Dendritic cell treated with granulocyte-macrophage colony-stimulating factor and Interleukin-4, amounts not matched to agents 40 ng/mL and 50 ng/mL, for 4 days (primary cell): ENCODE results near the gene BMP8A.
"Not testable (repeated sequence)": the region's sequence is repeated elsewhere in the genome, so short reads cannot be mapped to it uniquely, and the experiment has no call there.

Experiments
- H3K27ac Mint-ChIP-seq: one replicate; pipeline ENCODE4 v1.8.0; 2022; ENCODE audit warnings: mild to moderate bottlenecking, mixed read lengths
- H3K27me3 Mint-ChIP-seq: one replicate; pipeline ENCODE4 v1.8.0; 2022; ENCODE audit warnings: mild to moderate bottlenecking, mixed read lengths
- H3K36me3 Mint-ChIP-seq: one replicate; pipeline ENCODE4 v1.8.0; 2022; ENCODE audit warnings: low read depth, mixed read lengths
- H3K4me1 Mint-ChIP-seq: one replicate; pipeline ENCODE4 v1.8.0; 2022; ENCODE audit warnings: low read depth, mixed read lengths
- H3K4me3 Mint-ChIP-seq: one replicate; pipeline ENCODE4 v1.8.0; 2022; ENCODE audit warnings: mild to moderate bottlenecking, moderate library complexity, mixed read lengths
- H3K9me3 Mint-ChIP-seq: one replicate; pipeline ENCODE4 v1.8.0; 2022; ENCODE audit warnings: mixed read lengths
- intact Hi-C: fragments of 100-400 bp; cut with micrococcal nuclease; formaldehyde crosslinking; loops from one replicate; pipeline ENCODE4 v1.15.0; 2022

Gene BMP8A

GRCh38 chr1:39522221-39522620 is 30.8 kb downstream of the BMP8A start:
- H3K27ac Mint-ChIP-seq, H3K27me3 Mint-ChIP-seq, H3K4me3 Mint-ChIP-seq, intact Hi-C loops, H3K4me1 Mint-ChIP-seq, H3K9me3 Mint-ChIP-seq: not testable (repeated sequence)
- peaks cover 19% of the 10 kb centered on the region for H3K36me3 Mint-ChIP-seq

GRCh38 chr1:39522661-39523567 is 31.5 kb downstream of the BMP8A start:
- Mint-ChIP-seq H3K9me3 (no peaks in the 10 kb centered on the region), H3K27ac (no peak overlapping the region), H3K36me3 (peaks cover 26% of the 10 kb centered on the region), H3K27me3 (no peaks in the 10 kb centered on the region), H3K4me1 (no peaks in the 10 kb centered on the region), H3K4me3 (no peak overlapping the region)
- intact Hi-C loops = no loop called here

GRCh38 chr1:39524171-39524570 is 32.7 kb downstream of the BMP8A start:
- Mint-ChIP-seq H3K4me3 (no peak overlapping the region), H3K27ac (no peak overlapping the region), H3K27me3 (no peaks in the 10 kb centered on the region), H3K9me3 (no peaks in the 10 kb centered on the region), H3K36me3 (peaks cover 39% of the 10 kb centered on the region), H3K4me1 (no peaks in the 10 kb centered on the region)
- intact Hi-C loops = no loop called here

- Mint-ChIP-seq H3K27ac (no peak overlapping the region), H3K36me3 (peaks cover 45% of the 10 kb centered on the region), H3K4me3 (no peak overlapping the region), H3K27me3 (no peaks in the 10 kb centered on the region), H3K4me1 (peaks cover 2% of the 10 kb centered on the region), H3K9me3 (no peaks in the 10 kb centered on the region)
- intact Hi-C loops = no loop called here
Measured at GRCh38 chr1:39524591-39525365, 33.3 kb downstream of the BMP8A start.

GRCh38 chr1:39525366-39526165 is 34.1 kb downstream of the BMP8A start:
- intact Hi-C loops = no loop called here
- Mint-ChIP-seq H3K36me3 (peaks cover 53% of the 10 kb centered on the region), H3K9me3 (no peaks in the 10 kb centered on the region), H3K4me1 (peaks cover 9% of the 10 kb centered on the region), H3K27me3 (no peaks in the 10 kb centered on the region), H3K27ac (no peak overlapping the region), H3K4me3 (no peak overlapping the region)

GRCh38 chr1:39526466-39527189 is 35.2 kb downstream of the BMP8A start:
- Mint-ChIP-seq H3K27me3 (no peaks in the 10 kb centered on the region), H3K36me3 (peaks cover 63% of the 10 kb centered on the region), H3K27ac (no peak overlapping the region), H3K9me3 (no peaks in the 10 kb centered on the region), H3K4me3 (no peak overlapping the region), H3K4me1 (peaks cover 16% of the 10 kb centered on the region)
- intact Hi-C loops = no loop called here

GRCh38 chr1:39527190-39527579 is 35.7 kb downstream of the BMP8A start:
- H3K4me3 Mint-ChIP-seq, H3K27ac Mint-ChIP-seq, intact Hi-C loops, H3K9me3 Mint-ChIP-seq, H3K27me3 Mint-ChIP-seq: not testable (repeated sequence)
- H3K4me1 Mint-ChIP-seq = peaks cover 16% of the 10 kb centered on the region
- peaks cover 69% of the 10 kb centered on the region for H3K36me3 Mint-ChIP-seq

GRCh38 chr1:39528082-39528481 is 36.6 kb downstream of the BMP8A start:
- Mint-ChIP-seq H3K4me1 (peaks cover 16% of the 10 kb centered on the region), H3K4me3 (no peak overlapping the region), H3K27me3 (no peaks in the 10 kb centered on the region), H3K36me3 (peaks cover 73% of the 10 kb centered on the region), H3K27ac (no peak overlapping the region), H3K9me3 (no peaks in the 10 kb centered on the region)
- intact Hi-C loops = no loop called here

- no peak overlapping the region for H3K27ac Mint-ChIP-seq
- intact Hi-C loops = loop anchor here (10.0 kb wide), 1 partner anchor 55 kb away; no protein-coding TSS in a partner anchor
Measured at GRCh38 chr1:39529901-39530535, 38.6 kb downstream of the BMP8A start.

GRCh38 chr1:39531526-39531925 is 40.1 kb downstream of the BMP8A start:
- intact Hi-C loops = loop anchor here (10.0 kb wide), 1 partner anchor 57 kb away; no protein-coding TSS in a partner anchor
- Mint-ChIP-seq H3K9me3 (no peaks in the 10 kb centered on the region), H3K36me3 (peaks cover 91% of the 10 kb centered on the region), H3K27me3 (no peaks in the 10 kb centered on the region), H3K4me1 (peaks cover 16% of the 10 kb centered on the region), H3K4me3 (no peak overlapping the region), H3K27ac (no peak overlapping the region)

More at GRCh38 chr1:39529901-39530535, 38.6 kb downstream of the BMP8A start:
- Mint-ChIP-seq H3K9me3 (no peaks in the 10 kb centered on the region), H3K36me3 (peaks cover 77% of the 10 kb centered on the region), H3K27me3 (no peaks in the 10 kb centered on the region), H3K4me1 (peaks cover 16% of the 10 kb centered on the region), H3K4me3 (no peak overlapping the region)

GRCh38 chr1:39533442-39533841 is 42.0 kb downstream of the BMP8A start:
- H3K4me3 Mint-ChIP-seq = no peak overlapping the region
- H3K9me3 Mint-ChIP-seq = no peaks in the 10 kb centered on the region
- H3K36me3 Mint-ChIP-seq = peaks cover 83% of the 10 kb centered on the region
- intact Hi-C loops = loop anchor here (10.0 kb wide), 1 partner anchor 59 kb away; no protein-coding TSS in a partner anchor
- no peak overlapping the region for H3K27ac Mint-ChIP-seq
- no peaks in the 10 kb centered on the region for H3K27me3 Mint-ChIP-seq
- peaks cover 16% of the 10 kb centered on the region for H3K4me1 Mint-ChIP-seq

- H3K27me3 Mint-ChIP-seq = no peaks in the 10 kb centered on the region
- peaks cover 54% of the 10 kb centered on the region for H3K36me3 Mint-ChIP-seq
- intact Hi-C loops = loop anchor here (10.0 kb wide), 1 partner anchor 64 kb away; no protein-coding TSS in a partner anchor
- no peaks in the 10 kb centered on the region for H3K9me3 Mint-ChIP-seq
- no peak overlapping the region for H3K4me3 Mint-ChIP-seq
- no peak overlapping the region for H3K27ac Mint-ChIP-seq
- H3K4me1 Mint-ChIP-seq = peaks cover 31% of the 10 kb centered on the region
Measured at GRCh38 chr1:39538531-39539251, 47.3 kb downstream of the BMP8A start.
